Measurements from ENCODE around the gene DNPH1.

The DNPH1 gene

GRCh38 chr6:43207286-43207685, 22.0 kb downstream of the DNPH1 start:
- DNase-seq: no peak

DNA sequence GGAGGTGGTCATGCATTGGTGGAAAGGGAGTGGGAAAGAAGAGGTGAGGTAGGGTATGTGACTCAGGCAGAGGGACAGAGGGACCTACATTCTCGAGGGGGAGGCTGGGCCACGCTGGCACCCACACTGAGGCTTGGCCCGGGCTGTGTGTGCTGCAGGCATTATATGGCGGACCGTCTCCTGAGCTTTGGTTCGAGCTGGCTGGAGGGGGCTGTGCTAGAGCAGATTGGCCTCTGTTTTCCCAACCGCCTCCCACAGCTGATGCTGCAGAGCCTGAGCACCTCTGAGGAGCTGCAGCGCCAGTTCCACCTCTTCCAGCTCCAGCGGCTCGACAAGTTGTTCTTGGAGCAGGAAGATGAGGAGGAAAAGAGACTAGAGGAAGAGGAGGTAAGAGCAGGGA, 23.4 kb downstream of the DNPH1 start:
- no peak for DNase-seq

DNA sequence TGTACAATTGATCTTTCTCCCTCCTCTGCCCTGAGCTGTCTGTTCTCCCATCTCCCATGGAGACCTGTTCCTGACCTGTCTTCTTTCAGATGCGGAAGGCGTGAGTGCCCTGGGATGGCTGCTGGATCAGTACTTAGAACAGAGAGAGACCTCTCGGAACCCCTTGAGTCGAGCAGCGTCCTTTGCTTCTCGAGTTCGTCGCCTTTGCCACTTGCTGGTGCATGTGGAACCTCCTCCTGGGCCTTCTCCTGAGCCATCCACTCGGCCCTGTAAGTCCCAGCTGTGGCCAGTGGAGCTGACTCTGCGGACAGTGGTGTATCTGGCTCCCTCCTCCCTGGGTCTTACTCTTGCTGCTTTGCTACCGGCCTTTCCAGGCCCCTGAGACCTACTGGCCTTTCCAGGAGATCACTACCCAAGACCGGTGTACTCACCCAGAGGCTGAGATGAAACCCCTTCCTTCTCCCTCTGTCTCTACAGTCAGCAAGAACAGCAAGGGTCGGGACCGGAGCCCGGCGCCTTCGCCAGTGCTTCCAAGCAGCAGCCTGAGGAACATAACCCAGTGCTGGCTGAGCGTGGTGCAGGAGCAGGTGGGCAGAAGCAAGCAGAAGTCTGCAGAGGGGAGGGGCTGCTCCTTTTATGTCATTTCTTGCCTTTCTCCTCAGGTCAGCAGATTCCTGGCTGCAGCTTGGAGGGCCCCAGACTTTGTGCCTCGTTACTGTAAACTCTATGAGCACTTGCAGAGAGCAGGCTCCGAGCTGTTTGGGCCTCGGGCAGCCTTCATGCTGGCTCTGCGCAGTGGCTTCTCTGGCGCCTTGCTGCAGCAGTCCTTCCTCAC, 24.8 kb downstream of the DNPH1 start:
- no peak for DNase-seq

GRCh38 chr6:43203718-43204095, 25.6 kb downstream of the DNPH1 start:
- DNase-seq: no peak

- no peak for DNase-seq
Observed at GRCh38 chr6:43203029-43203717, 26.1 kb downstream of the DNPH1 start.

DNA sequence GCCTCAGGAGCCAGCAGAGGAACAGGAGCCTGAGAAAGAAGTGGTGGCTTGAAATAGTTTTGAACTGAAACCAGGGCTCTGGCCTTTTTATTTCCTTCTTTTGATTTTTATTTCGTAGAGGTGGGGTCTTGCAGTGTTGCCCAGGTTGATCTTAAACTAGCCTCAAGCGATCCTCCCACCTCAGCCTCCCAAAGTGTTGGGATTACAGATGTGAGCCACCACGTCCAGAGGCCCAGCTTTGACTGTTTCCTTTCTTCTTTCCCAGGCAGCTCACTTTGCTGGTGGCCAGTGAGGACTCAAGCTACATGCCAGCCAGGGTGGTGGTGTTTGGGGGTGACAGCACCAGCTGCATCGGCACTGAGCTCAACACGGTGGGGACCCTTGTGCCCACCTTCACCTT, 26.8 kb downstream of the DNPH1 start:
- DNase-seq: no peak

DNA sequence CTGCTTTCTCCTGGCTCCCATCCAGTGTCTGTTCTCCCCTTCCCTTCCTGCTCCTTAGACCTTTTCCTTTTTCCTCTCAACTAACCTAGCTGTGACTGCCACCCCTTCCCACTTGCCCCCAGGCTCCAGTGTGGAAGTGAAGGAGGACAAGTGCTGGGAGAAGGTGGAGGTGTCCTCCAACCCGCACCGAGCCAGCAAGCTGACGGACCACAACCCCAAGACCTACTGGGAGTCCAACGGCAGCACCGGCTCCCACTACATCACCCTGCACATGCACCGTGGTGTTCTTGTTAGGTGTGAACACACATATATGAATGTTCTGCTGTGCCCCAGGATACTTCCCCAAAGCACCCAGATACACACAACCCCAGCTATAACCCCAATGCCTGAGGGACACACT, 28.7 kb downstream of the DNPH1 start:
- no peak for DNase-seq

DNA sequence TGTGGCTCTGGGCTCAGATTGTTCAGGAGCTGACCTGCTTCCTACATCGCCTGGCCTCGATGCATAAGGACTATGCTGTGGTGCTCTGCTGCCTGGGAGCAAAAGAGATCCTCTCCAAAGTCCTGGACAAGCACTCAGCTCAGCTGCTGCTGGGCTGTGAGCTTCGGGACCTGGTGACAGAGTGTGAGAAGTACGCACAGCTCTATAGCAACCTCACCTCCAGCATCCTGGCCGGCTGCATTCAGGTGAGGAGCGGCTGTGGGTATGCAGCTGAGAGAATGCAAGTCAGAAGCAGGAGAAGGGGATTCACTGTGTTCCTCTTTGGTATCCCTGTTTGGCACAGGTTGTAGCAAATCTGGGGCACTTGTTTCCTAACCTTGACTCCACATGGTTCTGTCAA, 29.4 kb downstream of the DNPH1 start:
- DNase-seq: no peak

GRCh38 chr6:43196337-43196736, 32.9 kb downstream of the DNPH1 start:
- no peak for DNase-seq

DNA sequence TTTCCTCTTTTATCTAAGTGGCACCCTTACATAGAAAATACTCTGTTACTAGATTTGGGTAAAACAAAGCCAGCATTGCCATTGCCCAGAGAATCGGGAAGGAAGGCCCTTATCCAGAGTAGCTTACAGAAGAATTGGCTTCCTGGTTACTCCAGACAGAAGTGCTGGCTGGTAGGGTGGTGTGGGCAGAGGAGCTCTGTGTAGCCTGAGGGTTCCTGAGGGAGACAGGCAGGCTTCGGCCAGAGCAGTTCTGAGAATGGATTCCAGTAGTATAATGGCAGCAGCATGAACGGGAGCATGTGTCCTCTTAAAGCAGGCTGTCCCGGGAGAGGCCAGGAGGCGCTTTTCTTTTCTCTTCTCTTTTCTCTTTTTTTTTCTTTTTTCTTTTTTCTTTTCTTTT, 35.4 kb downstream of the DNPH1 start:
- DNase-seq: no peak

GRCh38 chr6:43192911-43193310, 36.4 kb downstream of the DNPH1 start:
- DNase-seq: no peak

DNA sequence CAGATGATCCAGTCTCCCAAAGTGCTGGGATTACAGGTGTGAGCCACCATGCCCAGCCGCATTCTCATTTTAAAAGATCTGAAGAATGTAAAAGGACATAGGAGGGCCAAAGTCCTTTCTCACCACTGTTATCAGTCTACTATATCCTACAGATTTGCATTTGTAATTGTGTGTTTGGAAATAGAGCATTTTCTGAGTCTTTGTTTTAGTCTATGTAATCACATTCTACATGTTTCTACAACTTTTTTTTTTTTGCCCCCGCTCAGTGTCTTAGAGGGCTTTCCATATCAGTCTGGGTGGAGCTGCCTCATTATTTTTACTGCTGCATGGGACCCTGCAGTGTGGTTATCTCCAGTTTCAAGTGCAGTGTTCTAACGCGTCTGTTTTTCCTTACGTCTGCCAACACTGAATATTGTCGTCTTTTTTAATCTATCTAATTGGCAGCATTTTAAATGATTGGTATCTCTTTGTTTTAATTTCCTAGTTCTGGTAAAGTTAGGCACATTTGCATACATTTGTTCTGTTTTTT, 39.4 kb downstream of the DNPH1 start:
- no peak for DNase-seq

GRCh38 chr6:43188426-43188825, 40.9 kb downstream of the DNPH1 start:
- no peak for DNase-seq

- no peak for DNase-seq
Observed at GRCh38 chr6:43187821-43188220, 41.5 kb downstream of the DNPH1 start.

DNA sequence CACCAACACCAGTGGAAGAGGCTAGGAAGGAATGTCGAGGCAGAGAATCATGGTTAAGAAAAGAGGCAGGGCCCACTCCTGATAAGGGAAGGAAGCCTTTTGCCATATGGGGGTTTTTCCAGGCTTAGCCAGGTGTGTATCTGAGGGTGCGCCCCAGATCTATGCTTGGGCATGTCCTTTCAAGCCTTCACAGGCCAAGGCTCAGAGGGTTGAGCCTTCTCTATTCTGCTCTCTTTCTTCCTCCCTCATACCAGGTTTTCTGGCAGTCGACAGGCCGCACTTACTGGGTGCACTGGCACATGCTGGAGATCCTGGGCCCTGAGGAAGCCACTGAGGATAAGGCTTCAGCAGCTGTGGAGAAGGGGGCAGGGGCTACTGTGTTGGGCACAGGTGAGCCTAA, 42.6 kb downstream of the DNPH1 start:
- no peak for DNase-seq

DNA sequence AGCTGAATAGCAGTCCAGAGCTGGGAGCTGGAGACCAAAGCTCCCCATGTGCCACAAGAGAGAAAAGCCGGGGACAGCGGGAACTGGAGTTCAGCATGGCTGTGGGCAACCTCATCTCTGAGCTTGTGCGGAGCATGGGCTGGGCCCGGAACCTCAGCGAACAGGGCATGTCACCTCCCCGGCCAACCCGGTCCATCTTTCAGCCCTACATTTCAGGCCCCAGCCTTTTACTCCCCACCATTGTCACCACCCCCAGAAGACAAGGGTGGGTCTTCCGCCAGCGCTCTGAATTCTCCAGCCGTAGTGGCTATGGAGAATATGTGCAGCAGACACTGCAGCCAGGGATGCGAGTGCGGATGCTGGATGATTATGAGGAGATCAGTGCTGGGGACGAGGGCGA, 43.3 kb downstream of the DNPH1 start:
- no peak for DNase-seq

GRCh38 chr6:43185391-43185985, 43.8 kb downstream of the DNPH1 start:
- DNase-seq: no peak

- DNase-seq: no peak
Observed at GRCh38 chr6:43184268-43184985, 44.9 kb downstream of the DNPH1 start.

DNA sequence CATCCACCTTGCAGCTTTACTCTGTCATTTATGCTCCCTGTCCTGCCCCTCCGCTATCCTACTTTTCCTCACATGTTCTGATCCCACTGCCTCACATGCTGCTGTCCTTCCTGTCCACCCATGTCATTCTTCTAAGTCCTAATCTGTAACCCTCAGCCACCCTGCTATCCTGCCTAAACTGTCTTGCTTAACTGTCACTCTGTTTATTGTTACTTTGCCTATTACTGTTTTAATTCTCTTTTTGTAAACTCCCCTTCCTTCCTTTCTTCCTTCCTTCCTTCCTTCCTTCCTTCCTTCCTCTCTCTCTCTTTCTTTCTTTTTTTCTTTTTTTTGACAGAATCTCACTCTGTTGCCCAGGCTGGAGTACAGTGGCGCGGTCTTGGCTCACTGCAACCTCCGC, 45.8 kb downstream of the DNPH1 start:
- no peak for DNase-seq

GRCh38 chr6:43181942-43182860, 47.1 kb downstream of the DNPH1 start, which contains the start of gene CUL9:
CUL9 (plus strand) TSS chr6:43182196; CDS start chr6:43184311, 2,115 bp downstream.
- DNase-seq: no peak

GRCh38 chr6:43181621-43181941, 47.7 kb downstream of the DNPH1 start:
- no peak for DNase-seq

- DNase-seq: no peak
Observed at GRCh38 chr6:43180985-43181384, 48.3 kb downstream of the DNPH1 start.

All from NCI-H1436 treated with DMSO at 0.1 percent for 48 hours (cell line).